H1 (cell line): ENCODE data around the gene LYRM7. TPM values are rescaled to one million over a fixed set of nuclear protein-coding genes. Genes with fewer than 3 reads are reported as not detected.
A peak's percentile ranks its signal among the peaks of the same experiment; 100 is the strongest.

Source experiments
- CTCF ChIA-PET: fragments of 300-600 bp; sonication (Branson Sonifier 250); formaldehyde crosslinking; loops from one replicate; lab custom pipeline; 2021; ENCODE audit not compliant: partially characterized antibody; lab: Charles Lee
- POLR2A ChIA-PET: fragments of 300-600 bp; sonication (Branson Sonifier 250); formaldehyde crosslinking; loops from one replicate; lab custom pipeline; 2021; ENCODE audit warnings: inconsistent platforms; ENCODE audit not compliant: partially characterized antibody; lab: Charles Lee
- DNase-seq, 2 experiments: peaks; one replicate each; pipeline versions ENCODE4 v3.0.0 to v3.0.0-alpha.2; 2010 to 2022; ENCODE audit warnings: low spot score in 2 of 2, low read depth in 1 of 2, mixed read lengths in 1 of 2
- FAIRE-seq: peaks from 2 replicates; lab custom pipeline; 2011; peaks lifted over from hg19 to GRCh38; lab: Jason Lieb, UNC
- H2AFZ ChIP-seq: 2 replicates; pipeline ENCODE4 v1.8.1; 2012; ENCODE audit warnings: low read length, inconsistent platforms
- H2AK5ac ChIP-seq: 2 replicates; pipeline ENCODE4 v1.6.1; 2013; ENCODE audit warnings: low read depth, low read length
- H2BK120ac ChIP-seq: replicated peaks from 2 replicates; pipeline ENCODE3; 2013; ENCODE audit warnings: low read depth, low read length, inconsistent platforms
- H2BK12ac ChIP-seq: 2 replicates; pipeline ENCODE4 v1.6.1; 2013; ENCODE audit warnings: low read depth, low read length
- H2BK15ac ChIP-seq: 2 replicates; pipeline ENCODE4 v1.6.1; 2013; ENCODE audit warnings: low read length
- H2BK20ac ChIP-seq: 2 replicates; pipeline ENCODE4 v1.6.1; 2013; ENCODE audit warnings: low read length
- H2BK5ac ChIP-seq: 2 replicates; pipeline ENCODE4 v1.6.1; 2013; ENCODE audit warnings: low read depth, low read length
- H3K14ac ChIP-seq: 2 replicates; pipeline ENCODE4 v1.6.1; 2013; ENCODE audit warnings: inconsistent platforms; ENCODE audit not compliant: insufficient read length
- H3K18ac ChIP-seq: 2 replicates; pipeline ENCODE4 v1.6.1; 2013; ENCODE audit warnings: low read length; ENCODE audit errors: extremely low read depth
- H3K23ac ChIP-seq: 2 replicates; pipeline ENCODE4 v1.6.1; 2013; ENCODE audit warnings: inconsistent platforms; ENCODE audit not compliant: insufficient read length
- H3K23me2 ChIP-seq: 2 replicates; pipeline ENCODE4 v1.6.1; 2013; ENCODE audit warnings: low read depth, low read length
- H3K27ac ChIP-seq: 2 replicates; pipeline ENCODE4 v1.6.1; 2011; ENCODE audit warnings: low read depth, low read length, inconsistent platforms
- H3K27me3 ChIP-seq, 4 experiments: replicated peaks in 1 of 4; 1 replicate in 1 of 4; 2 replicates in 3 of 4; pipeline versions ENCODE4 v1.6.1 to v1.8.1; 2011 to 2013; ENCODE audit warnings: low read length in 3 of 4, mild to moderate bottlenecking in 3 of 4, inconsistent platforms in 2 of 4, mixed read lengths in 2 of 4, moderate library complexity in 1 of 4; ENCODE audit not compliant: control insufficient read depth in 3 of 4, insufficient read depth in 3 of 4; ENCODE audit errors: extremely low read depth in 1 of 4
- H3K36me3 ChIP-seq, 4 experiments: 2 replicates each; pipeline versions ENCODE4 v1.6.1 to v1.8.1; 2011 to 2013; ENCODE audit warnings: mild to moderate bottlenecking in 4 of 4, low read length in 3 of 4, moderate library complexity in 2 of 4, control low read depth in 1 of 4, inconsistent platforms in 1 of 4; ENCODE audit not compliant: insufficient read depth in 4 of 4, control insufficient read depth in 2 of 4
- H3K4ac ChIP-seq: replicated peaks from 2 replicates; pipeline ENCODE3; 2013; ENCODE audit warnings: low read length, low read depth, mixed read lengths, inconsistent platforms; ENCODE audit not compliant: insufficient read length
- H3K4me1 ChIP-seq, 4 experiments: replicated peaks in 1 of 4; 1 replicate in 1 of 4; 2 replicates in 3 of 4; pipeline versions ENCODE4 v1.6.1 to v1.8.1; 2011 to 2013; ENCODE audit warnings: low read length in 3 of 4, inconsistent platforms in 2 of 4, mixed read lengths in 1 of 4; ENCODE audit not compliant: insufficient read depth in 4 of 4, control insufficient read depth in 3 of 4
- H3K4me2 ChIP-seq, 2 experiments: 2 replicates each; pipeline versions ENCODE4 v1.6.1 to v1.8.1; 2011 to 2013; ENCODE audit warnings: low read depth in 2 of 2, low read length in 2 of 2, control low read depth in 1 of 2, inconsistent platforms in 1 of 2, mild to moderate bottlenecking in 1 of 2; ENCODE audit not compliant: insufficient read depth in 1 of 2
- H3K4me3 ChIP-seq, 4 experiments: fragments of 200-600, 300-600 bp in 1 of 4; sonication (generic), shearing (Covaris generic), sonication (Bioruptor Twin) in 1 of 4; 2 replicates each; pipeline versions ENCODE4 v1.5.1 to v1.8.1; 2011 to 2016; ENCODE audit warnings: low read length in 4 of 4, low read depth in 3 of 4, control low read depth in 2 of 4, inconsistent platforms in 2 of 4, mild to moderate bottlenecking in 2 of 4, mixed read lengths in 1 of 4, moderate library complexity in 1 of 4; ENCODE audit not compliant: insufficient read depth in 2 of 4; ENCODE audit errors: extremely low read depth in 1 of 4
- H3K56ac ChIP-seq: replicated peaks from 2 replicates; pipeline ENCODE3; 2013; ENCODE audit warnings: low read depth, mild to moderate bottlenecking, mixed read lengths, low read length, inconsistent platforms; ENCODE audit not compliant: insufficient read length
- H3K79me1 ChIP-seq: 2 replicates; pipeline ENCODE4 v1.6.1; 2013; ENCODE audit warnings: low read depth, low read length, control low read depth
- H3K79me2 ChIP-seq, 2 experiments: 2 replicates each; pipeline versions ENCODE4 v1.6.1 to v1.8.1; 2012 to 2013; ENCODE audit warnings: low read length in 2 of 2, mild to moderate bottlenecking in 2 of 2, inconsistent platforms in 1 of 2; ENCODE audit not compliant: insufficient read depth in 2 of 2, control insufficient read depth in 1 of 2
- H3K9ac ChIP-seq, 4 experiments: replicated peaks in 1 of 4; 1 replicate in 1 of 4; 2 replicates in 3 of 4; pipeline versions ENCODE4 v1.6.1 to v1.8.1; 2011 to 2013; ENCODE audit warnings: low read depth in 3 of 4, low read length in 3 of 4, control low read depth in 2 of 4, mild to moderate bottlenecking in 2 of 4, moderate library complexity in 2 of 4, inconsistent platforms in 1 of 4; ENCODE audit errors: extremely low read depth in 1 of 4
- H3K9me3 ChIP-seq, 2 experiments: 2 replicates each; pipeline versions ENCODE4 v1.6.1 to v1.8.1; 2012 to 2013; ENCODE audit warnings: mild to moderate bottlenecking in 2 of 2, moderate library complexity in 2 of 2, control low read depth in 1 of 2, inconsistent platforms in 1 of 2, low read depth in 1 of 2, low read length in 1 of 2, mixed read lengths in 1 of 2; ENCODE audit not compliant: insufficient read depth in 2 of 2
- H4K20me1 ChIP-seq, 2 experiments: replicated peaks in 1 of 2; 2 replicates each; pipeline versions ENCODE3 to v1.8.1; 2011 to 2013; ENCODE audit warnings: inconsistent platforms in 2 of 2, low read length in 2 of 2, mild to moderate bottlenecking in 1 of 2; ENCODE audit not compliant: insufficient read depth in 2 of 2, control insufficient read depth in 1 of 2
- H4K5ac ChIP-seq: 2 replicates; pipeline ENCODE4 v1.6.1; 2013; ENCODE audit warnings: low read length, low read depth, mixed read lengths, inconsistent platforms; ENCODE audit not compliant: insufficient read length
- H4K8ac ChIP-seq: 2 replicates; pipeline ENCODE4 v1.8.0; 2013; ENCODE audit warnings: mild to moderate bottlenecking, moderate library complexity, low read length, inconsistent platforms; ENCODE audit not compliant: insufficient read depth; ENCODE audit errors: extremely low read depth
- H4K91ac ChIP-seq: replicated peaks from 2 replicates; pipeline ENCODE3; 2013; ENCODE audit warnings: low read length, mixed read lengths, inconsistent platforms; ENCODE audit not compliant: insufficient read length
- SIX5 ChIP-seq: IDR thresholded peaks from 2 replicates; pipeline ENCODE4 v1.6.1; 2011; ENCODE audit warnings: mild to moderate bottlenecking, low read depth, low read length
- SRF ChIP-seq: IDR thresholded peaks from 2 replicates; pipeline ENCODE4 v1.6.1; 2011; ENCODE audit warnings: mild to moderate bottlenecking, low read depth, low read length, moderate library complexity
- TAF1 ChIP-seq: IDR thresholded peaks from 2 replicates; pipeline ENCODE4 v1.6.1; 2011; ENCODE audit warnings: mild to moderate bottlenecking, low read depth, low read length
- YY1 ChIP-seq: IDR thresholded peaks from 2 replicates; pipeline ENCODE4 v1.6.1; 2011; ENCODE audit warnings: low read depth, mild to moderate bottlenecking, low read length
- WGBS, 2 experiments: shearing (Covaris generic) in 1 of 2; methylation state at CpG; one replicate each; pipeline versions ENCODE4 v1.1.6 to v1.1.7; 2013 to 2015; ENCODE audit warnings: low lambda C conversion rate in 2 of 2, mixed read lengths in 2 of 2, inconsistent platforms in 1 of 2, low coverage in 1 of 2, missing lambda C conversion rate in 1 of 2; ENCODE audit not compliant: insufficient replicate concordance in 2 of 2, insufficient coverage in 1 of 2, insufficient read length in 1 of 2; ENCODE audit errors: extremely low coverage in 1 of 2, missing lambda C conversion rate in 1 of 2; 5-methylcytosine and 5-hydroxymethylcytosine counted together
- polyA plus RNA-seq, 7 experiments: library from polyadenylated mRNA; depleted of rRNA in 3 of 7; stranded (reverse) in 5 of 7; unstranded in 2 of 7; fragments of >200 nt in 5 of 7; fragments of 200-250 nt in 2 of 7; gene quantifications; 1 replicate in 5 of 7; 2 replicates in 1 of 7; 4 replicates in 1 of 7; pipeline versions ENCODE4 v1.2.1 to v1.2.3, GENCODE V29; 2011 to 2013; ENCODE audit warnings: missing spikeins in 2 of 7, mixed read lengths in 2 of 7
- total RNA-seq: library from RNA; stranded (reverse); fragmentation: NEBNext Ultra II Directional; extraction: Animal tissue kit (Norgen Biotek cat#: 25700); gene quantifications from 2 replicates; pipeline ENCODE4 v1.2.1, GENCODE V29; 2021

LYRM7 gene
- total and polyA plus RNA-seq, 2 of the 8 experiments (the other 6 are each of a cell fraction or from before 2014, with no cell fraction given): 1.9 to 12.6 TPM

- Histone ChIP-seq H3K27ac (no peak overlapping the region), H3K23ac (no peak overlapping the region), H3K18ac (no peak overlapping the region), H3K23me2 (no peaks in the 10 kb centered on the region), H3K4ac (no peak overlapping the region), H4K8ac (no peak overlapping the region), H2BK120ac (no peak overlapping the region), H3K4me2 (no peak overlapping the region), H3K79me1 (no peaks in the 10 kb centered on the region), H4K5ac (no peak overlapping the region), H2BK12ac (no peak overlapping the region), H2BK5ac (no peak overlapping the region), H2AK5ac (no peak overlapping the region), H2BK15ac (no peak overlapping the region), H4K91ac (no peak overlapping the region), H3K27me3 (no peaks in the 10 kb centered on the region), H3K9ac (no peak overlapping the region), H3K56ac (no peak overlapping the region), H2AFZ (peak overlapping the region; percentile 68), H2BK20ac (no peak overlapping the region), H3K79me2 (no peaks in the 10 kb centered on the region), H3K9me3 (no peaks in the 10 kb centered on the region), H3K14ac (no peak overlapping the region), H4K20me1 (no peaks in the 10 kb centered on the region), H3K4me3 (no peak overlapping the region), H3K36me3 (no peaks in the 10 kb centered on the region), H3K4me1 (peaks cover 0 to 2% (median 0%) of the 10 kb centered on the region in 4 experiments; a peak in 1 of 7 replicates)
- POLR2A ChIA-PET: interaction anchor here (0.6 kb wide), 1 partner anchor 32 kb away, joined by 3 read pairs; no protein-coding TSS in a partner anchor
- FAIRE-seq (peak; percentile 93), DNase-seq (no peak)
- TF ChIP-seq TAF1 (peak; percentile 51; the same call in 1 of the 2 replicates), YY1 (peak; percentile 75; the same call in 1 of the 2 replicates), SRF (no peak), SIX5 (peak; percentile 71)
- 78% methylated on average over 5 of the region's 5 CpGs; no CpG with 5 or more reads in 1 of the 2 experiments for WGBS, 2 experiments
- CTCF ChIA-PET: no interaction called here
These were observed 59.7 kb downstream of the LYRM7 start for GRCh38 chr5:131230406-131230805.
